AG09319 (cell line): ENCODE measurements around the gene STK36.

Experiments
- DNase-seq: peaks from one replicate; pipeline ENCODE4 v3.0.0-alpha.2; 2010; ENCODE audit warnings: low read depth; ENCODE audit errors: extremely low read depth
- TF ChIP-seq, protein P1 (sequence below): IDR thresholded peaks from 2 replicates; pipeline ENCODE4 v1.5.1; 2011; ENCODE audit warnings: low read depth, mild to moderate bottlenecking, inconsistent platforms, low read length, moderate library complexity

The STK36 gene

DNA sequence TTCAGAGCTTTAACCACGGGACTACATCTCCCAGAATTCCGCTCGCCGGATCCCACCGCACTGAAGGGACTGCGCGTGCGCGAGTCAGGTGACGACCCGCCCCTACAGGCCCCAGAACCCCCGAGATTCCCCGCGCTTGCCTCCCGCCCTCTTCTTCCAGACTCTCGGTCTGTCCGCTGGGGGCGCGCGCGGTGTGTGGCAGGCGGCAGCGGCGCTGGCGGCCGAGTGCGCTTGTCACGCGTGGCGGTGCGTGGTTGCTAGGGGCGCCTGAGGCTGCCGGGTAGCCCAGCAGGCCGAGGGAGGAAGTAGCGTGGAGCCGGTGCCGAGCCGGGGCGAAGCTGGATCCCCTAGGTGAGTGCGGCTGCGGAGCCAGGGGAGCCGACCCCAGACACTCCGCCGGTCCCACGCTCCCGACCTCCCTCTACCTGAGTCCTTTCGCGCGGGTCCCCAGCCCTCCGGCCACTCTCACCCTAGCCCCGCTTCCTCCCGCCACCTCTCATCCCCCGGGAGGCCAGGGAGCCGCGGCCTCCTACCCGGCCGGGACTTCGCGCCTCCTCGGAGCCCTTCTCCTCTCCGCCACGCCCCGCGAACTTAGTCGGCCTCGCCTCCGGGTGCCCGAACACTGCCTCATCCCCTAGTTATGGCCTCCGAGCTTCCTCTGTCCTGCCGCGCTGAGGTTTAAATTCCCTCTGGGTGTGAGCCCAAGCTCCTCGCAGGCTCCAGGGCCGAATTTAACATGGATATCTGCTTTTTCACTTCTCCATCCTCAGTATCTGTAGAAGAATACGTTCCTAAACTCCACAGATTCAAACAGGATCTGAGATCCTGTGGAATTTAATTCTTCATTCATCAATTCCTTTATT lies 39.0 kb downstream of the STK36 start, which contains the start of gene TTLL4:
TTLL4 (plus strand) TSS at position 149 of the 863 bp plus-strand sequence. CDS start 26,842 bp downstream, outside the sequence.
- DNase-seq: peak; percentile 89
- TF ChIP-seq, protein P1, sequence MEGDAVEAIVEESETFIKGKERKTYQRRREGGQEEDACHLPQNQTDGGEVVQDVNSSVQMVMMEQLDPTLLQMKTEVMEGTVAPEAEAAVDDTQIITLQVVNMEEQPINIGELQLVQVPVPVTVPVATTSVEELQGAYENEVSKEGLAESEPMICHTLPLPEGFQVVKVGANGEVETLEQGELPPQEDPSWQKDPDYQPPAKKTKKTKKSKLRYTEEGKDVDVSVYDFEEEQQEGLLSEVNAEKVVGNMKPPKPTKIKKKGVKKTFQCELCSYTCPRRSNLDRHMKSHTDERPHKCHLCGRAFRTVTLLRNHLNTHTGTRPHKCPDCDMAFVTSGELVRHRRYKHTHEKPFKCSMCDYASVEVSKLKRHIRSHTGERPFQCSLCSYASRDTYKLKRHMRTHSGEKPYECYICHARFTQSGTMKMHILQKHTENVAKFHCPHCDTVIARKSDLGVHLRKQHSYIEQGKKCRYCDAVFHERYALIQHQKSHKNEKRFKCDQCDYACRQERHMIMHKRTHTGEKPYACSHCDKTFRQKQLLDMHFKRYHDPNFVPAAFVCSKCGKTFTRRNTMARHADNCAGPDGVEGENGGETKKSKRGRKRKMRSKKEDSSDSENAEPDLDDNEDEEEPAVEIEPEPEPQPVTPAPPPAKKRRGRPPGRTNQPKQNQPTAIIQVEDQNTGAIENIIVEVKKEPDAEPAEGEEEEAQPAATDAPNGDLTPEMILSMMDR: peak; percentile 68

DNA sequence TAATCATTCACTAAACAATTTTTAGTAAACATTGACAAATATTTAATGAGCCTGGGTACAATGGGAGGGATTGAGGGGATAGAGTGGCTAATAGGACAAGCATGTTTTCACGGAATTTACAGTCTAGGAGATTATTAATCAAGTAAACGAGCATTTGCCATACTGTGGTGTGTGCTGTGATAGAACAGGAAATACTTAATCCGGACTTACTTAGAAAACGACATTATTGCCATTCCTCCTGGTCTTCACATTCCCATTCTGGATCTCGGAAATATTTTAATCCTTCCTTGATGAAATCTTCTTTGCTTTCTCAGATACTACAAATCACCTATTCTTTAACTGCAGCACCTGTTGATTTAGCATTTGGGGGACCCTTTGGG lies 39.7 kb downstream of the STK36 start:
- TF ChIP-seq, protein P1: no peak
- no peak for DNase-seq

DNA sequence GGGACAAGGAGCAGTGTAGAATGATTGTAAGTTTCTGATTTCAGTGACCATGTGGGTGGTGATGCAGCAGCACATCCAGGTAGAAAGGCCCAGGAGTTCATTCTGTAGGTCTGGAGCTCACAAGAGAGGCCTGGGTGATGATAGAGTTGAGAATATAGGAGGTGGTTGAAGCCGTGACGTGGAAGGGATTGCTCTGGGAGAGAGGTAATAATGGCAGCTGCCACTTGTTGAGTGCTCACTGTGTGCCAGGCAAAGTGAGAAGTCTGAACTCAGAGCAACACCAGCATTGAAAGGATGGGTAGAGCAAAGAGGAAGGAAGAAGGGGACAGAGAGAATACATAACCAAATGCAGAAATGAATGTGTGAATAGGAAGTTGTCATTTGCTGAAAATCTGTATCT lies 42.0 kb downstream of the STK36 start:
- DNase-seq: no peak
- TF ChIP-seq, protein P1: no peak

DNA sequence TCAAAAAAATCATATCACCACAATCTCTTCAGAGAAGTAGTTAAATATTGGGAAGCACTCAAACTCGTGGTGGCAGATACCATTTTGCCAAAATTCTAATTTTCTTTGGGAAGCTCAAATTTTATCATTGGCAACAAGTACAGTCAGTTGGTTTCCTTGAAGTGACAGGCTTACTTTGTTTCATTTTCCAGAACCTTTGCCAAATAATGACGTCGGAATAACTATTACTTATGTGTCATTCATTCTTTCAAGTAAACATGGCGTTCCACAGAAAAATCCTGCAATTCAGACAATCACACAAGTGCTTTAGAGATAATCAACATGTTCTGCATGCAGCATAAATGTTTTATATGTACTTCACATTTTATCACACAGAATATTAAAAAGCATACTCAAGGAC lies 44.2 kb downstream of the STK36 start:
- TF ChIP-seq, protein P1: no peak
- no peak for DNase-seq

DNA sequence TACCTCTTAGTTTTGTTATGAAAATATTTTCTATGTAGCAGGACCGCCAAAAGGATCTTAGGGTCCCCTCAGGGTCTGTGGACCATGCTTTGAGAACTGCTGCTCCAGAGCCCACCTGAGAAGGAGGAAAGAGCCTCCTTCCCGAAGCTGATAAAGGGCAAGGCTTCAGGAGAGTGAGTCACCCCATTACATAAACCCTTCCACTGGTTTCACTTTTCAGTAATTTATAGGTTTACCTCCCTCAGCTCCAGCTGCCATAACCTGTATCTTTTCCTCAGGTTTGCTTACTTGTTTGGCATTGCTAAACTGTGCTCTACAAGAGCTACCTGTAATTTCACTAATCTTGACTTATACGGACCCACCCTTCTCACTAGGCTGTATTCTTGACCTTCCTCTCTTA lies 45.4 kb downstream of the STK36 start:
- TF ChIP-seq, protein P1: no peak
- no peak for DNase-seq

DNA sequence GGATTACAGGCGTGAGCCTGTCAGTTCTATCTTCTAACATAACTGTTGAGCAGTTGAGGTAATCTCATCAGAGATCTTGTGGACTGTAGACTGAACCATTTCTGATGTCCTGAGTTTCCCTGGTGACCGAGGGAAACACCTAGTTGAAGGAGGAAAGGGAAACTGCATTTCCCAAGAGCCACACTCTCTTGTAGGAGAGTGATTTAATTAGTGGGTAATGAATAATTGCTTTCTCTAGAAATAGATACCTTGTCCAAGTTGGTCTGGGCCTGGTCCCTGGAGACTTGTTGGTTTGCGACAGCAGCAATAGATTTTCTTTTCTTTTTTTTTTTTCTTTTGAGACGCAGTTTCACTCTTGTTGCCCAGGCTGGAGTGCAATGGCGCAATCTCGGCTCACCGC lies 46.2 kb downstream of the STK36 start:
- DNase-seq: no peak
- TF ChIP-seq, protein P1: no peak

DNA sequence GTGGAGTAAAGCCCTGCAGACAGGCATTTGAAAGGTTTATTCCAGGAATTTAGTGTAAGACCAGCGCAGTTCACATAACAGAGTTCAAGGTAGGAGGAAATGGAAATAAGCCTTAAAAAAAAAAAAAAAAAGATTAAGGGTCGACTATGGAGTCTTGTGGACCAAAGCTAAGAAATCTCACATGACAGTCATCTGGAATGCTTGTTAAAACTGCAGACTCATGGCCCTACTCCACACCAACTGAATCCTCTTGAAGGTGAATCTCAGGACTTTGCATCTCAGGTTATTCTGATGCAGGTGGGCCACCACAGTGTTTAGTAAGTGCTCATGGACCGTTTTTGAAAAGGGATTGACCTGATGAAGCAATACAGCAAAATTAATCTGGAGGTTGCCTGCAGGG lies 47.6 kb downstream of the STK36 start:
- TF ChIP-seq, protein P1: no peak
- no peak for DNase-seq
